K562 (cell line): Measurements from ENCODE around the gene SLC22A23. TPM values are rescaled to one million over a fixed set of nuclear protein-coding genes. Genes with fewer than 3 reads are reported as not detected.

Experiments used
- ATF3 ChIP-seq, 2 experiments: fragments of 450-650 bp in 1 of 2; sonication (generic) in 1 of 2; formaldehyde crosslinking in 1 of 2; IDR thresholded peaks in 1 of 2; conservative IDR thresholded peaks in 1 of 2; 2 replicates each; pipeline versions ENCODE4 v1.6.1 to v1.8.1; 2016 to 2023; ENCODE audit warnings: mild to moderate bottlenecking in 2 of 2, moderate library complexity in 2 of 2, inconsistent platforms in 1 of 2, missing genetic modification reagents in 1 of 2
- BDP1 ChIP-seq: IDR thresholded peaks from 3 replicates; pipeline ENCODE4 v1.6.1; 2011; ENCODE audit not compliant: insufficient read length, insufficient read depth
- CEBPG ChIP-seq, 3 experiments: fragments of 200-800 bp in 1 of 3; sonication (Bioruptor generic) in 1 of 3; sonication (generic) in 1 of 3; formaldehyde crosslinking in 1 of 3; IDR thresholded peaks in 2 of 3; conservative IDR thresholded peaks in 1 of 3; 2 replicates each; pipeline versions ENCODE4 v1.6.1 to v1.8.0; 2016 to 2022; ENCODE audit warnings: missing compliant biosample characterization in 2 of 3, missing genetic modification characterization in 2 of 3, mild to moderate bottlenecking in 1 of 3, missing genetic modification reagents in 1 of 3
- CXXC5 ChIP-seq: fragments of 250-450 bp; sonication (Bioruptor Pico); IDR thresholded peaks from 2 replicates; pipeline ENCODE4 v1.8.0; 2022; ENCODE audit warnings: inconsistent platforms, mild to moderate bottlenecking, moderate library complexity
- DACH1 ChIP-seq: fragments of 450-650 bp; IDR thresholded peaks from 2 replicates; pipeline ENCODE4 v1.6.1; 2018; ENCODE audit not compliant: partially characterized antibody
- HDAC8 ChIP-seq: fragments of 450-650 bp; IDR thresholded peaks from 2 replicates; pipeline ENCODE4 v1.6.1; 2016; ENCODE audit warnings: mild to moderate bottlenecking, missing genetic modification characterization, moderate library complexity, missing compliant biosample characterization
- HNRNPLL ChIP-seq: fragments of 200-400 bp; formaldehyde crosslinking; IDR thresholded peaks from 2 replicates; pipeline ENCODE4 v1.6.1; 2017; ENCODE audit warnings: low read length, low read depth, mild to moderate bottlenecking; ENCODE audit not compliant: poor library complexity, severe bottlenecking
- ILK ChIP-seq: fragments of 450-650 bp; IDR thresholded peaks from 2 replicates; pipeline ENCODE4 v1.6.1; 2016; ENCODE audit warnings: missing genetic modification characterization, low read depth, mild to moderate bottlenecking, missing compliant biosample characterization, moderate library complexity, borderline replicate concordance
- JUND ChIP-seq, 2 experiments: IDR thresholded peaks; 2 replicates in 1 of 2; 3 replicates in 1 of 2; pipeline ENCODE4 v1.6.1; 2011; ENCODE audit warnings: borderline replicate concordance in 2 of 2, low read depth in 2 of 2, low read length in 2 of 2, improper control_type of control experiment in 1 of 2, missing biosample characterization in 1 of 2, missing genetic modification characterization in 1 of 2, missing genetic modification reagents in 1 of 2
- NR4A1 ChIP-seq, 2 experiments: fragments of 250-450 bp in 1 of 2; fragments of 450-650 bp in 1 of 2; sonication (Bioruptor Pico) in 1 of 2; IDR thresholded peaks; 2 replicates each; pipeline versions ENCODE4 v1.4.0 to v1.6.1; 2016 to 2020; ENCODE audit warnings: mild to moderate bottlenecking in 2 of 2, missing compliant biosample characterization in 1 of 2, missing genetic modification characterization in 1 of 2, moderate library complexity in 1 of 2
- NRF1 ChIP-seq, 2 experiments: fragments of 450-650 bp; IDR thresholded peaks in 1 of 2; conservative IDR thresholded peaks in 1 of 2; 2 replicates each; pipeline ENCODE4 v1.6.1; 2014; ENCODE audit warnings: mild to moderate bottlenecking in 2 of 2
- RBBP5 ChIP-seq: fragments of 200-600 bp; sonication (generic); IDR thresholded peaks from 2 replicates; pipeline ENCODE4 v1.6.1; 2012; ENCODE audit warnings: borderline replicate concordance, mild to moderate bottlenecking, low read length, control low read depth, inconsistent platforms; ENCODE audit not compliant: insufficient read depth, poor library complexity, severe bottlenecking
- RBM15 ChIP-seq: fragments of 200-400 bp; formaldehyde crosslinking; IDR thresholded peaks from 2 replicates; pipeline ENCODE4 v1.6.1; 2018; ENCODE audit warnings: mild to moderate bottlenecking, low read length, moderate library complexity; ENCODE audit not compliant: insufficient read depth
- RCOR1 ChIP-seq, 2 experiments: IDR thresholded peaks; 2 replicates each; pipeline ENCODE4 v1.6.1; 2012; ENCODE audit warnings: low read depth in 2 of 2, low read length in 2 of 2, borderline replicate concordance in 1 of 2, improper control_type of control experiment in 1 of 2
- SMARCA4 ChIP-seq: fragments of 450-650 bp; IDR thresholded peaks from 2 replicates; pipeline ENCODE4 v1.6.1; 2016
- TAF9B ChIP-seq: fragments of 450-650 bp; IDR thresholded peaks from 2 replicates; pipeline ENCODE4 v1.6.1; 2018; ENCODE audit warnings: mild to moderate bottlenecking; ENCODE audit not compliant: partially characterized antibody
- TCF3 ChIP-seq: sonication (generic); formaldehyde crosslinking; IDR thresholded peaks from 2 replicates; pipeline ENCODE4 v1.4.0; 2020; ENCODE audit warnings: mild to moderate bottlenecking, missing genetic modification reagents
- TEAD4 ChIP-seq, 2 experiments: sonication (generic) in 1 of 2; formaldehyde crosslinking in 1 of 2; IDR thresholded peaks; 2 replicates each; pipeline versions ENCODE4 v1.6.1 to v1.8.0; 2012 to 2022; ENCODE audit warnings: borderline replicate concordance in 1 of 2, inconsistent platforms in 1 of 2, low read length in 1 of 2, mild to moderate bottlenecking in 1 of 2, missing genetic modification reagents in 1 of 2
- ZFP30 ChIP-seq: fragments of 250-450 bp; sonication (Bioruptor Pico); IDR thresholded peaks from 2 replicates; pipeline ENCODE4 v1.8.0; 2022; ENCODE audit warnings: moderate library complexity, mild to moderate bottlenecking, inconsistent platforms, borderline replicate concordance
- ZNF384 ChIP-seq: IDR thresholded peaks from 2 replicates; pipeline ENCODE4 v1.6.1; 2012; ENCODE audit warnings: low read depth, low read length, improper control_type of control experiment
- ZNF57 ChIP-seq: fragments of 450-650 bp; formaldehyde crosslinking; IDR thresholded peaks from 2 replicates; pipeline ENCODE4 v1.4.0; 2020; ENCODE audit warnings: mild to moderate bottlenecking, moderate library complexity
- ZNF586 ChIP-seq: fragments of 450-650 bp; formaldehyde crosslinking; conservative IDR thresholded peaks from 2 replicates; pipeline ENCODE4 v1.4.0; 2020; ENCODE audit warnings: mild to moderate bottlenecking, moderate library complexity
- polyA plus RNA-seq, 8 experiments: library from polyadenylated mRNA; depleted of rRNA in 4 of 8; stranded (reverse) in 5 of 8; unstranded in 3 of 8; fragments of >200 nt; fragmentation: Nextera tagmentation in 2 of 8; fragmentation: Illumina TruSeq in 1 of 8; extraction: Ambion mirVana in 2 of 8; extraction: Trizol in 1 of 8; gene quantifications; 2 replicates each; pipeline versions ENCODE4 v1.2.1 to v1.2.3, GENCODE V29; 2011 to 2014; ENCODE audit warnings: inconsistent platforms in 1 of 8, missing spikeins in 1 of 8
- total RNA-seq, 7 experiments: library from RNA; depleted of rRNA in 6 of 7; stranded (reverse); fragments of >200 nt in 6 of 7; fragmentation: Illumina TruSeq in 2 of 7; extraction: Trizol in 2 of 7; gene quantifications; 2 replicates each; pipeline versions ENCODE4 v1.2.1 to v1.2.3, GENCODE V29; 2011 to 2021; ENCODE audit warnings: low replicate concordance in 1 of 7
- TF ChIP-seq, protein P1 (sequence below): fragments of 450-650 bp; IDR thresholded peaks from 2 replicates; pipeline ENCODE4 v1.6.1; 2014; ENCODE audit warnings: low read depth, mild to moderate bottlenecking, moderate library complexity, borderline replicate concordance

SLC22A23 gene
- total and polyA plus RNA-seq, 9 of the 15 experiments (the other 6 are each of a cell fraction or from before 2014, with no cell fraction given): 0.30 to 8.7 (median 2.5) TPM

DNA sequence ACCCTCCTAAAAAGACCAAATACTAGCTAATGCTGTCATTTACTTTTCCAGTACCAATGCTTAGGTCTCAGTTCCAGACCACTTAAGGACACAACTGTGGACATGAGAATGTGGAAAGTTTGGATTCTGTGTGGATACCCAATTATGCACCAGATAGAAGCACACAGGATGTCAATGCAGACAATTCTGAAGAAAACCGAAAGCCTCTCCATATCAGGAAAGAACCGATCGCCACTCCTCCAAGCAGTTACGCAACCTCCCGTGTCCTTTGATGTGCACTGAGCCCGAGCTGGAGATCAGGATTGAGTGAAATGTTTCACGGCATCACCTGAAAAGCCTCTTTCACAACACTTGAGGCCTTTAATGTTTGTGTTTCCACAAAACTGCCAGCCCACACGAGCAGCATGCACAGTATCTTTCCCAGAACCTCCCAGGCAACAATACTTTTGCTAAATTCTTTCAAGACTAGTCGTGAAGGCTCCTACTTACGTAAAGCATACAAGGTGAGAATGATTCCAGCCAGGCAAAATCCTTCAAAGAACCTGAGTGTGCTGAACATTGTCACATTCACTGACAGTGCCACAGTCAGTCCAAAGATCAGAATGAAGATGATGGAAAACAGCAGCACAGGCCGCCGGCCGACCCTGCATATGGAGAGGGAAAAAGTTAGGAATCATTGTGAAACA is 47.0 kb downstream of the SLC22A23 start (continued):
- peak; percentile 9 for TF ChIP-seq RBBP5
- TF ChIP-seq RCOR1 (IDR thresholded peaks at IDR 0.05; ENCODE audit: borderline replicate concordance in 1 of 2, low read depth in 2 of 2, low read length in 2 of 2): peak in 1 of 2 experiments; percentile 78; a peak in 1 of 4 replicates
- no peak; the same call in none of the 2 replicates for TF ChIP-seq SMARCA4
- no peak for TF ChIP-seq NR4A1 (CRISPR knock-in tag; IDR thresholded peaks at IDR 0.05)
- TF ChIP-seq NR4A1 (tag; IDR thresholded peaks at IDR 0.05): no peak
- peak; percentile 19 for TF ChIP-seq HNRNPLL
- peak; percentile 88 for TF ChIP-seq ATF3 (IDR thresholded peaks at IDR 0.05)
- TF ChIP-seq ATF3 (CRISPR knock-in tag; conservative IDR thresholded peaks at IDR 0.05): no peak
- no peak for TF ChIP-seq TAF9B
- TF ChIP-seq ZNF586 (CRISPR knock-in tag): no peak
- TF ChIP-seq NRF1 (conservative IDR thresholded peaks at IDR 0.05 in 1 of 2, IDR thresholded peaks at IDR 0.05 in 1 of 2): peak; percentile 16 to 29; a peak in 2 of 4 replicates
- TF ChIP-seq CXXC5 (CRISPR knock-in tag): peak; percentile 63
- no peak for TF ChIP-seq HDAC8
- peak; percentile 60 for TF ChIP-seq TCF3 (CRISPR knock-in tag)
- no peak for TF ChIP-seq ILK
- no peak for TF ChIP-seq ZFP30 (CRISPR knock-in tag)
- TF ChIP-seq ZNF57 (CRISPR knock-in tag): no peak
- TF ChIP-seq DACH1: peak; percentile 48
- TF ChIP-seq TEAD4 (IDR thresholded peaks at IDR 0.05; ENCODE audit: low read length): peak; percentile 35; the same call in 1 of the 2 replicates
- no peak for TF ChIP-seq TEAD4 (CRISPR knock-in tag; IDR thresholded peaks at IDR 0.05; ENCODE audit: borderline replicate concordance)
- TF ChIP-seq ZNF384: no peak
- no peak for TF ChIP-seq RBM15
- TF ChIP-seq JUND (IDR thresholded peaks at IDR 0.05; ENCODE audit: borderline replicate concordance, low read depth, low read length): peak; percentile 66; the same call in 1 of the 2 replicates
- peak; percentile 64; the same call in 1 of the 3 replicates for TF ChIP-seq JUND (tag; IDR thresholded peaks at IDR 0.05; ENCODE audit: borderline replicate concordance, low read depth, low read length)
- no peak for TF ChIP-seq BDP1
- TF ChIP-seq CEBPG (CRISPR knock-in tag; IDR thresholded peaks at IDR 0.05): peak; percentile 98
- peak; percentile 97 to 99 for TF ChIP-seq CEBPG (tag; conservative IDR thresholded peaks at IDR 0.05 in 1 of 2, IDR thresholded peaks at IDR 0.05 in 1 of 2)
- TF ChIP-seq, protein P1, sequence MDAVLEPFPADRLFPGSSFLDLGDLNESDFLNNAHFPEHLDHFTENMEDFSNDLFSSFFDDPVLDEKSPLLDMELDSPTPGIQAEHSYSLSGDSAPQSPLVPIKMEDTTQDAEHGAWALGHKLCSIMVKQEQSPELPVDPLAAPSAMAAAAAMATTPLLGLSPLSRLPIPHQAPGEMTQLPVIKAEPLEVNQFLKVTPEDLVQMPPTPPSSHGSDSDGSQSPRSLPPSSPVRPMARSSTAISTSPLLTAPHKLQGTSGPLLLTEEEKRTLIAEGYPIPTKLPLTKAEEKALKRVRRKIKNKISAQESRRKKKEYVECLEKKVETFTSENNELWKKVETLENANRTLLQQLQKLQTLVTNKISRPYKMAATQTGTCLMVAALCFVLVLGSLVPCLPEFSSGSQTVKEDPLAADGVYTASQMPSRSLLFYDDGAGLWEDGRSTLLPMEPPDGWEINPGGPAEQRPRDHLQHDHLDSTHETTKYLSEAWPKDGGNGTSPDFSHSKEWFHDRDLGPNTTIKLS: no peak
